SU-DHL-6 (cell line): Measurements from ENCODE around the gene SOX6.

Experiments
- H2AFZ ChIP-seq: fragments of 200-600 bp; sonication (generic); 2 replicates; pipeline ENCODE4 v1.6.1; 2014; ENCODE audit warnings: low read depth, mild to moderate bottlenecking, moderate library complexity, mixed read lengths, antibody characterized with exemption, low read length; ENCODE audit not compliant: severe bottlenecking
- H3F3A ChIP-seq: fragments of 200-600 bp; shearing (Covaris generic); 2 replicates; pipeline ENCODE4 v1.6.0; 2016; ENCODE audit warnings: antibody characterized with exemption, mild to moderate bottlenecking; ENCODE audit not compliant: insufficient read depth
- H3K27ac ChIP-seq: fragments of 200-600 bp; sonication (generic); 2 replicates; pipeline ENCODE4 v1.5.1; 2016; ENCODE audit warnings: low read depth, mild to moderate bottlenecking, low read length, moderate library complexity, mixed read lengths
- H3K27me3 ChIP-seq: fragments of 200-600 bp; sonication (generic), shearing (Covaris generic); 2 replicates; pipeline ENCODE4 v1.6.0; 2014; ENCODE audit warnings: mild to moderate bottlenecking, low read length
- H3K36me3 ChIP-seq: fragments of 200-600 bp; sonication (generic); 2 replicates; pipeline ENCODE4 v1.6.1; 2014; ENCODE audit warnings: mild to moderate bottlenecking, low read length, mixed read lengths
- H3K4me2 ChIP-seq: fragments of 300-600, 200-600 bp; shearing (Covaris generic), sonication (generic); 2 replicates; pipeline ENCODE4 v1.6.0; 2014; ENCODE audit warnings: low read length, low read depth, mild to moderate bottlenecking; ENCODE audit not compliant: poor library complexity, severe bottlenecking
- H3K4me3 ChIP-seq: fragments of 200-600 bp; sonication (generic); 2 replicates; pipeline ENCODE4 v1.5.1; 2014; ENCODE audit warnings: antibody characterized with exemption, low read length, mild to moderate bottlenecking, mixed read lengths; ENCODE audit not compliant: insufficient read depth, poor library complexity, severe bottlenecking
- H3K79me2 ChIP-seq: fragments of 200-600 bp; sonication (generic); 2 replicates; pipeline ENCODE4 v1.6.1; 2014; ENCODE audit warnings: mild to moderate bottlenecking, low read length, moderate library complexity; ENCODE audit not compliant: insufficient read depth
- H3K9ac ChIP-seq: fragments of 200-600 bp; sonication (generic); 2 replicates; pipeline ENCODE4 v1.7.0; 2014; ENCODE audit warnings: mild to moderate bottlenecking, low read length
- H3K9me2 ChIP-seq: fragments of 200-600 bp; sonication (generic); replicated peaks from 2 replicates; pipeline ENCODE4 v1.6.1; 2014; ENCODE audit warnings: low read length; ENCODE audit not compliant: insufficient read depth
- H3K9me3 ChIP-seq: fragments of 200-600 bp; sonication (generic); 2 replicates; pipeline ENCODE4 v1.6.1; 2014; ENCODE audit warnings: low read length, mixed read lengths; ENCODE audit not compliant: insufficient read depth
- H4K20me1 ChIP-seq: fragments of 200-600 bp; sonication (generic); 2 replicates; pipeline ENCODE4 v1.6.1; 2014; ENCODE audit warnings: low read depth, mild to moderate bottlenecking, antibody characterized with exemption, low read length, moderate library complexity, mixed read lengths
- EZH2phosphoT487 ChIP-seq: fragments of 200-600 bp; sonication (generic), shearing (Covaris generic); conservative IDR thresholded peaks from 2 replicates; pipeline ENCODE4 v1.6.1; 2018; ENCODE audit warnings: mild to moderate bottlenecking, antibody characterized with exemption, low read length, moderate library complexity, mixed read lengths
- TF ChIP-seq, protein P1 (sequence below): fragments of 200-600 bp; sonication (generic); IDR thresholded peaks from one replicate; pipeline ENCODE4 v1.5.1; 2017; ENCODE audit warnings: antibody characterized with exemption, mild to moderate bottlenecking, low read length, moderate library complexity; ENCODE audit not compliant: insufficient read depth, poor library complexity, severe bottlenecking

SOX6 gene

DNA sequence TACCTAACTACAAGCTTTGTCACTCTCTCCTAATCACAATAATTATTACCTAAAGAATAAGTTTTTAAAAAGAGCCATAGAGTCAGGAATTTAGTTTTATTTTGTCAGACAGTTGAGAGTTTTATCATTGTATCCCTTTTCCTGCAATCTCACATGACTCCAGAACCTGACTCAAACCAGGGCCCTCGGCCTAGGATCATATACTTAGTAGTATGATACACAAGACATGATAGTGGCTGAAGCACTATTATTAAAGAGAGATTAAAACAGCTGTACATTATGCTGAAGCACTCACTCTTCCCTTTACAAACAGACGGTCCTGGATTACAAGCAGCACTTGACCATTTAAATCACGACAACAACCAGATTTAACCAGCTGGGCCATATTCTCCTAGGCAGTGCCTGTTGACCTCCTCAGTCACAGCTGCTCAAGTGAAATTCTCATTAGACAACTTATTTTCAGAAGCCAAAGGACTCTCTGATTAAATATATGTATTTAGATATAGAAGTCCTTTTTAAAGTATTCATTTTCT, 44.0 kb downstream of the SOX6 start:
- TF ChIP-seq EZH2phosphoT487, result no peak
- TF ChIP-seq, protein P1, sequence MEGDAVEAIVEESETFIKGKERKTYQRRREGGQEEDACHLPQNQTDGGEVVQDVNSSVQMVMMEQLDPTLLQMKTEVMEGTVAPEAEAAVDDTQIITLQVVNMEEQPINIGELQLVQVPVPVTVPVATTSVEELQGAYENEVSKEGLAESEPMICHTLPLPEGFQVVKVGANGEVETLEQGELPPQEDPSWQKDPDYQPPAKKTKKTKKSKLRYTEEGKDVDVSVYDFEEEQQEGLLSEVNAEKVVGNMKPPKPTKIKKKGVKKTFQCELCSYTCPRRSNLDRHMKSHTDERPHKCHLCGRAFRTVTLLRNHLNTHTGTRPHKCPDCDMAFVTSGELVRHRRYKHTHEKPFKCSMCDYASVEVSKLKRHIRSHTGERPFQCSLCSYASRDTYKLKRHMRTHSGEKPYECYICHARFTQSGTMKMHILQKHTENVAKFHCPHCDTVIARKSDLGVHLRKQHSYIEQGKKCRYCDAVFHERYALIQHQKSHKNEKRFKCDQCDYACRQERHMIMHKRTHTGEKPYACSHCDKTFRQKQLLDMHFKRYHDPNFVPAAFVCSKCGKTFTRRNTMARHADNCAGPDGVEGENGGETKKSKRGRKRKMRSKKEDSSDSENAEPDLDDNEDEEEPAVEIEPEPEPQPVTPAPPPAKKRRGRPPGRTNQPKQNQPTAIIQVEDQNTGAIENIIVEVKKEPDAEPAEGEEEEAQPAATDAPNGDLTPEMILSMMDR, result no peak
- Histone ChIP-seq H3K27me3 (no peaks in the 10 kb centered on the region), H3K27ac (no peak overlapping the region), H3F3A (no peaks in the 10 kb centered on the region), H3K4me3 (no peak overlapping the region), H2AFZ (no peak overlapping the region), H3K9me2 (no peaks in the 10 kb centered on the region), H3K36me3 (no peaks in the 10 kb centered on the region), H3K9me3 (no peaks in the 10 kb centered on the region), H4K20me1 (no peaks in the 10 kb centered on the region), H3K4me2 (no peak overlapping the region), H3K9ac (no peak overlapping the region), H3K79me2 (no peaks in the 10 kb centered on the region)

DNA sequence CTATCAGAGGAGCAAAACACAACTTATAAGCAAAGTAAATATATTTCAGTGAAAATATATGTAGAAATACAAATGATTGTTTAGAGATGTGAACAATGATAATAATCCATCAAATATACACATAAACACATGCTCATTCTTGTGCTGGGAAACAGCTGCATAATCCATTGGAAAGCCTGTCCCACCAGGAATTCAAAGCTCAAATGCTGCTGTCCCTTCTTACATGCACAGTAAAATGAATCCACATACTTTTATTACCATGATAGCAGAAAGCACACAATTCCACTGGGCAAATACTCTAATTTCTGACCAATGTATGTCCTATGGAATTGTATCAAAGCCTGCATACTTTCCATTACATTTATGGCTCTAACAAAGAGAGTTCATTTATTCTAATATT, 44.5 kb downstream of the SOX6 start:
- no peak for TF ChIP-seq EZH2phosphoT487
- TF ChIP-seq, protein P1, result no peak
- Histone ChIP-seq H3K27me3 (no peaks in the 10 kb centered on the region), H2AFZ (no peak overlapping the region), H3K9me2 (no peaks in the 10 kb centered on the region), H3K36me3 (no peaks in the 10 kb centered on the region), H3K9me3 (no peaks in the 10 kb centered on the region), H3F3A (no peaks in the 10 kb centered on the region), H4K20me1 (no peaks in the 10 kb centered on the region), H3K4me2 (no peak overlapping the region), H3K79me2 (no peaks in the 10 kb centered on the region), H3K27ac (no peak overlapping the region), H3K9ac (no peak overlapping the region), H3K4me3 (no peak overlapping the region)

DNA sequence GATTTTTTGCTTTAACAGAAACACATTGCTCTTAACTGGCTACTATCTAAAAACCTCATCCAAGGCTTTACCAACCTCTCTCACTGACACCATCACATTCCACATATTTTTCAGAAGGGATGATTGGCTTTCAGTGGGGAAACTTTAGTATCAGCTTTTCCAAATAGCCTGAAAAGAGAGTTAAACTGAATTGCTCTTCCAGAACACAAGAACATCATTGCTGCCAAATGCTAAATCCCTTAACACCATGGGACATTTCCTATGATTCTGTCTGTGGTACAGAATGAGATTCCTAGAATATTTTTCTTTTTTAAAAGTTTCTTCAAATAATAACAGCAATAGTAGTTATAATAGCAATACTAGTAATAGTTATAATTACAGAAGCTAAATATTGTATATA, 45.4 kb downstream of the SOX6 start:
- no peaks in the 10 kb centered on the region for H3K9me2 ChIP-seq
- H3K27ac ChIP-seq, result no peak overlapping the region
- no peak overlapping the region for H2AFZ ChIP-seq
- H3K79me2 ChIP-seq, result no peaks in the 10 kb centered on the region
- H3F3A ChIP-seq, result no peaks in the 10 kb centered on the region
- TF ChIP-seq, protein P1, result no peak
- no peak for TF ChIP-seq EZH2phosphoT487
- no peaks in the 10 kb centered on the region for H3K36me3 ChIP-seq
- no peak overlapping the region for H3K4me2 ChIP-seq
- H3K9ac ChIP-seq, result no peak overlapping the region
- H3K9me3 ChIP-seq, result no peaks in the 10 kb centered on the region
- no peak overlapping the region for H3K4me3 ChIP-seq
- no peaks in the 10 kb centered on the region for H4K20me1 ChIP-seq
- no peaks in the 10 kb centered on the region for H3K27me3 ChIP-seq
